HuH-7.5 (cell line): ENCODE data around the gene PBX1.

ENCODE experiments used
- DNase-seq: peaks from one replicate; pipeline ENCODE4 v3.0.0; 2011; ENCODE audit warnings: low spot score

The PBX1 gene

DNA sequence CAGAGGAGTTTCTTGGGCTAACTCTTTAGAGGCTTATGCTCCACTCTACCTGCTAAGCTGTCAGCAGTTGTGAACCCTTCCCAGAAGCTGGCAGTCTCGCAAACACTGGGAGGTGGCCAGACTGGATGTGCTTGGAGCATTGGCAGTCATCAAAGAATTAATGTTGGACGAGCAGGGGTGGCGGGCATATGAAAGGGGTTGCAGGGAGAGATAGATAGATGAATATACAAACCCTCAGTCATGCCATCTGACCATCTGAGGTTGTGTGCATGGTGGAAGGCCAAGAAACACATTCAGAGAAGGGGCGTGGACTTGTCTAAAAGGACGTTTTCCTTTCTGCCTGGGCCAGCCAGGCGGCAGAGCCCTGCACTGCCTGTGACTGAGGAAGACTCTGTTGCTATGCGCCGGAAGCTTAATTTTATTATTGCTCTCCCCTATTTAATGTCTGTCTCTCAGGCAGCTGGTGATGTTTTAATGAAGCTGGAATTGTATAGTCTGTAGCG, 164.4 kb downstream of the PBX1 start:
- no peak for DNase-seq

DNA sequence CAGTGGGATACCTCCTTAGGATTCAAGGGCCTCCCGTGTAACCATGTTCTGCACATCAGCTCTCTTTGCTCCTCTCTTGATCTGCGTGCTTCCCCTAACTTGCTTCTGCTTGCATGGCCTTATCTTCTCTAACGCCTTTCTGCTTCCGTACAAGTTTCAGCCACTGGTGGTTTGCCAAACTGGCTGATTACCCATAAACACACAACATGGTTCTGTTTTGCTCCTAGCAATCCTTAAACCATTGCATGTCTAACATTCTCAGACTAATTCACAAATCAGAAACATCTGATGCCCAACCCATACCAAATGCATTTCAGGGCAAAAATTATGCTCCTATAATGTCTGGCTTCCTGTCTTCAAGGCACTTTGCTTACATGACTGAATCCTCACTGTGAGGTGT, 166.4 kb downstream of the PBX1 start:
- no peak for DNase-seq

DNA sequence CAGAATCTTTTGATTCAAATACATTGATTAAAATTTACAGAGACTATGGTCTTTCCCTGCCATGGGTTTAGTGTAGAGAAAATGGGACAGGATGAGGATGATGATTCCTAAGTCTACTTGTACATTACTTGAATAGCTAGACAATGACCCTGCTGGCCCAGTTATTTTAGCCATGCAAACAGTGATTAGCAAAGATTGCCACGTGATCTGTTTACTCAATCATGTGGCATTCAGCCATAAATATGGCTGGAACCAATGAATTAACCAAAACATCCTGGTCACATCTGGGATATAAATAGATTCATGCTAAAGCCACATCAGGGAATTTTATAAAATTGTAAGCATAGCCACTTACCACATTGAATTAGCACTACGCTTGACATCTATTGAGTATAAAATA, 167.3 kb downstream of the PBX1 start:
- DNase-seq, result no peak

DNA sequence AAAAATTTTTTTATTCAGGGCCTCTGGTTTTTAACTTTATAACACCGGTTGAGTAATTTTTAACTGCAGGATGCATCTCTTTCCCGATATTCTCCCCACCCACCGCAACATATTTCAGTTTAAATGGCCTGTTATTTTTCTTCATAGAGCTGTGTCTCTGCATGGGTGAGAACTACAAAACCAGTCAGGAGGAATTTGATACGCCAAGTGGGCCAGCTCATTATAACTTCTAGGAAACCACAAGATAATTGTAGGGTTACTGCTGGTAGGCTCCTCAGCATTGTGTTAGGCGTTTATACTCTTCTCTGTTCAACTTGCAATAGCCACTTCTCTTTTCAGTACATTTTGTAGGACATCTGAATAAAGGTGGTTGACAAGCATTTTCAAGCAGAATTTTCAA, 169.7 kb downstream of the PBX1 start:
- no peak for DNase-seq

DNA sequence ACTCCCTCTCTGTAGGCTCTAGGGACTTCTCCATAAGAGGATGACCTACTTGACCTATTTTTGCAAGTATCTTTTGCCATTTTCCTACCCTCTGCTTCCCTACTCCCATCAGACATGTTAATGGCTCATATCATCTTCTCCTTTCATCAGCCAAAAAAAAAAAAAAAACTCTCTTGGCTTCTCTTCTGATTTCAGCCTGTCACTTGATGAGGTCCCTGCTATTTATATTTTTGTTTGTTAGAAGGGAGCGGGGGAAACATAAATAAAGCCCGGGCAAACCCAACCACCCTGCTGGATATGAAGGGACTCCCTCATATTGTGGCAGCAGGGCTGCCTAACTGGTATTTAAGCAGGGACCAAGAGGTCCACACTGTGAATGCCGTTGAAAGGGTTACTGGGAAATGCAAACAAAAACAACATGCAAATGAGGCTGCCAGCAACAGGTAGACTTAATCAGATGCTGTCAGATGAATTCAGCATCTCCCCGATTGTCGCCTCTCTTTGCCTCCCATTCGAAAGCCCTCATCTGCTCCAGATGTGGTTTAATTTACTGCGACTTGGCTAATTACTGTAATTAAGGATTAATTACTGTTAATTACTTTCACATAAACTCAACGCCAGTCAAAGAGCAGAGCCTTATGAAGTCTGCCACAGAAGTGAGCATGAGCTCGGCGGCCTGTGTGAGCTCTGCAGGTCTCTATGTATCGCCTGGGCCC, 172.3 kb downstream of the PBX1 start:
- DNase-seq, result no peak

DNA sequence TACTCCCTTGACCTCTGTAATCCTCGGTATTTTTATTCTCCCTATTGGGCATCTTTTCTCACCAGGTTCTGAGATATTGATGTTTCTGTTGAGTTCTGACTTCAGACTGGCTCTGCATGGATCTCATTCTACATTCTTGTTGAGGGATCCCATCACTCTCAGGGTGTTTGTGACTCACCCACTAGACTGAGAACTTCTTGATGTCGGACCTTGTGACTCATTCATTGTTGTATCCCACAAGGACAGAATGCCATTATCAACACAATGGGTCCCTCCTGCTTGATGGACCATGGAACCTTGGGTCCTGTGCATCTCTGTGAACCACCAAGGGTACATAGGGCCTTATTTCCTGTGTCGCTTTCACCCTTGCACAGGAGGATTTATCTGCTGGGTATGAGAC, 174.1 kb downstream of the PBX1 start:
- DNase-seq, result no peak

DNA sequence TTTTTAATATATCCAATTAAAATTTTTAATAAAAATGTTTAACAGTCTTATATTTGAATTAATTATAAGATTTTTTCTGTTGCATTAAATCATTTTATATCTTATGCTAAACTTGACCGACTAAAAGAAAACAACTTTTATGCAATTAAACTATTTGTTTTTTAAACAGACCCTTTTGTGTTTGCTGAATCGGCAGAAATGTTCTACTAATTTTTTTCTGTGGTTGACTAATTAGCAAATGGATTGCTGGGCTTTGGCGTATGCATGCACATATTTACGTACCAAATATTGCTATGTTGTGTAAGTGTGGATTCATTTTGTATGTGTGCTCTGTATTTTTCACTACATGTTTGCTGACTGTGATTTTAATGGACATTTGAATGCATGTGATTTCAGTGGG, 174.8 kb downstream of the PBX1 start:
- DNase-seq, result no peak

DNA sequence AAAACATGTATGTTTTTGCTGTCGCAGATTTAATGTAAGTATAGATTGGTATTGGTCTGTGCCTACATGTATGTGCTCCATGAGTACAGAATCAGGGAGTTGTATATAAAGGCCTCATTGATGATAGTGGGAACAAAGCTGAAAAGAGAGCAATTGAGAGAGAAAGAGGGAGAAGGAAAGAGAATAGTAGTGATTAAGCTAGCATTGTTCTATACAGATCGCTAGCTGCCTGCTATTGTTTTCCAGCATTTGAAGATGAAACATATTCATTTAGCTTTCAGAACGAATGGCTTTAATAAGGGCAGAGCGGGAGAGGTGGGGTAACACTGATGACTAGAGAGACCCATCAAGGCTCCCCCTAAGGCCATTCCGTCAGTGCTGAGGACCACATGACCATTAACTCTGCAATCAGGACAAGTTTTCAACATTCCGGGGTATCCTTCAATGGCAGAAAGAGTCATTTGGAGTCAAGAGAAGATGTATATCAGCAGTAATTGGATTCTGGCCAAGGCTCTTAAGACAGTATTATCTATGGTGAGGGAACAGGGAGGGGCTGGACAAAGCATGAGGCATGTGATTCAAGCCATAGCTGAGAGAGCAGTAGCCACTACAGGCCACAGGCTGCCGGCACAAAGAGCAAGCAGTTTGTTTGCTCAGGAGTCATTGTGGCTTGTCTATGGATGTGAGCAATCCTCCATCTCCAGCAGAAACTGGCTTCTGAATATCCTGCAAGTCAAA, 176.5 kb downstream of the PBX1 start:
- DNase-seq, result no peak

DNA sequence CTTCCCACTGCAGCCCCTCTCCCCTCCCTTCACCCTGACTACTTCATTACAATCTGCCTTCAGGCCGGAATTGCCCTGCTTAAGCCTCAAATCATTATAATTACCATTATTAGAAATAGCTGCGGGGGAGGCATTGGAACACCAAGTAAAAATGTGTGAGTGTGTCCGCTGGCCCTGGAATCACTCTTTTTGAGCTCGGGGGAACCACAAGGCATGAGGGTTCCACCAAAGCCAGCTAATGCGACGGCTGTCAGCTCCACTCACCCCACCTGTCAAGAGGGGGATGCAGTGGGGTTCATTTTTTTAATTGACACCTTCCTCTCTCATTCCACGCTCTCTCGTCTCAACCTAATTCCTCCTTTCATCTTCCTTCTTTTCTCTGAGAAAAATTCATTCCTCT, 177.2 kb downstream of the PBX1 start:
- no peak for DNase-seq

DNA sequence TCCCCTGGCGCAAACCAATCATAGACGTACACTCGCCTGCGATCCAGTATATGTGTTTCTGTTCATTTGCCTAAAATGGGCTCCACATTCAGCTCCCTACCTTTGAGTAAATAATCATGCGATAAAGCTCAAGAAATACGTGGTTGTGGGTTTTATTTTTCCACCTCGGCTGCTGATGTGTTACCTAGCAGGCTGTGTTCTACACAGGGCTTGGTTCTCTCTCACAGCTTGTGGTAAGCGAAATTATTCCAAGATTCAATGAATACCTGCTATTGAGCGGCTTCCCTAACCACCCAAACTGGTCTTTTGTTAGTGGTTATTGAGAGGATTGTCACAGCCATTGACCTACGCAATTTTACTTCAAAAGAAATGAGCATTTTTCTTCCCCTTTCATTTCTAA, 180.2 kb downstream of the PBX1 start:
- no peak for DNase-seq

DNA sequence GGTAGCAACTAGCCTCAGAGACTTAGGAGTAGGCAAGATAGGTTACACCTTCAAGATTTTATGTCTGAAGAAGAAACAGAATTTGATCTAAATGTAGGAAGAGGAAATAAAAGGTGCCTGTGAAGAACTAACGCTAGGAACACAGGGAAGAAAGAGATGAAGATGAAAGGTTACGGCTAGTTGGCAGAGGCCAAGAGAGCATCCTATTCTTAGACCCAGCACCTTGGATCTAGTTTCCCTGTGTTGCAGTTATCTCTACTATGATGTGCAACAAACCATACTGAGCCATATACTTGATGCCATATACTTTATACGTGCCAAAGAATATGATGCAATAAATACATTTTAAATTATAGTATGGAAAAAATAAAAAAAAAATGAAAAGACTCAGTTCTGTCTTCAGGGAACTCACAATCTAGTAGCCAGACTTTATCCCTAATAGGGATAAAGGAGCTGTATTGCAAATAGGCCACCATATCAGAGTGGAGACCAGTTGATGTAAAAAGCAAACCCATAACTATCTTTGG, 181.1 kb downstream of the PBX1 start:
- DNase-seq, result no peak

DNA sequence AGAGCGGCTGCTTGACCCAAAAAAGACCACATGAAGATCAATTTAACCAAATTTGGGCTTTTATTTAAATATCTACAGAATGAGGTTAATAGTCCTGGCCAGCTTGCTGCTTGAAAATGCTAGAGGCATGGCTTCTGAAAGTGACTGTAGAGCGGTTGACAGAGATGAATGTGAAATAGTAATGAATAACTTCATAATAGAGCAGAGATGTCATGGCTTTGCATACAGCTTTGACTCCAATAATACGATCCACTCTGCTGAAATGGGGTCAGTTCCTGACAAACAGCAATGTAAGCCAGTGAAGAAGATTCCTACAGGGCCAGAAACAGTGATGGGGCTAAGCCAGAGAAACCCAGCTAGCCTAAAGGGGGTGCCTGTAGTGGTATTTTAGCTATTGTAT, 183.8 kb downstream of the PBX1 start:
- no peak for DNase-seq

DNA sequence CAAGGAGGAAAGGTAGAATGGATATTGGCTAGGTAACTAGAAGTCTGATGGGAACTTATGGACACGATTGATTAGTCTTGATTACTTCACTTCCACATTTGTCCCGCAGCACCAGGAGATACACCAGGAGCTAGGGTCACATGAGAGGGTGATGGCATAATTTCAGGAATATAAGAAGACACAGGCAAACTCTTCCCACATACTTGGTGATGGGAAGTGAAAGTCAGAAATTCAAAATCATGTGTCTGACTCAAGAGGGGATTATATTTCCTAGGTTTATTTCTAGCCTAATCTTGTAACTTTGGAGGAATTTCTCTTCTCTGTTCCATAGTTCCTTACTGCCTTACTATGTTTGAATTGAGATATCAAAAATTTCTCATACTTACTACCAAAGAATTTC, 185.0 kb downstream of the PBX1 start:
- no peak for DNase-seq

DNA sequence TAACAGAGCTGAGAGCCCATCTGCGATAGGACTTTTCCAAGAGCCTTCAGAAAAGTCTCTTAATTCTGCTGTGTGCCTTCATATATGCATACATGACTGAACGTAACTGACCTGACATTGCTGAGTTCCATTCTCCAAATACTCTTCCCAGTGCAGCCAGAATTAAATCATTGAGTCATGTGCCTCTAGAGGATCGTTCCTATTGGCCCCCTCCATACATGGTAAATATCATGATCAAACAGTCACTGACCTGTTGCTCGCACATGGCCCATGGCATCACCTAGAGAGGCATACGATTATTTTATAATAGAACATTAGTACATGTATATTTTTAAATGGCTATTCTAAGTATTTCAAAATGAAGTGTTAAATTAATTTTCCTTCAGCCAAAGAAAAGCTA, 186.8 kb downstream of the PBX1 start:
- no peak for DNase-seq

DNA sequence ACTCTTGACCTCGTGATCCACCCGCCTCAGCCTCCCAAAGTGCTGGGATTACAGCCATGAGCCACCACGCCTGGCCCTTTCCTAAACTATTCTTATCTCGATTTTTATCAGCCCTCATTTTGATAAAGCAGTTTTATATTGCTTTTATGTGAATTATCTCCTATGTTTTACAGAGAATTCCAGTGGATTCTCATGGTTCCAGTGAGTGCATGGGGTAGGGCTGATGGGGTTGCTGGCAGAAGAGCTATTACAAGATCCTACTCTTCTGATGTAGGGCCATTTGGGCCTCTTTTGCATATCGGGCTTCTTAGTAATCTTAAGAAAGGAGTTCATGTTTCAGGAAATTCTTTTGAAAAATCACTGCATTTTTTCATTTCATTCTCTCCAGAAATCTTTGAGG, 187.6 kb downstream of the PBX1 start:
- no peak for DNase-seq

DNA sequence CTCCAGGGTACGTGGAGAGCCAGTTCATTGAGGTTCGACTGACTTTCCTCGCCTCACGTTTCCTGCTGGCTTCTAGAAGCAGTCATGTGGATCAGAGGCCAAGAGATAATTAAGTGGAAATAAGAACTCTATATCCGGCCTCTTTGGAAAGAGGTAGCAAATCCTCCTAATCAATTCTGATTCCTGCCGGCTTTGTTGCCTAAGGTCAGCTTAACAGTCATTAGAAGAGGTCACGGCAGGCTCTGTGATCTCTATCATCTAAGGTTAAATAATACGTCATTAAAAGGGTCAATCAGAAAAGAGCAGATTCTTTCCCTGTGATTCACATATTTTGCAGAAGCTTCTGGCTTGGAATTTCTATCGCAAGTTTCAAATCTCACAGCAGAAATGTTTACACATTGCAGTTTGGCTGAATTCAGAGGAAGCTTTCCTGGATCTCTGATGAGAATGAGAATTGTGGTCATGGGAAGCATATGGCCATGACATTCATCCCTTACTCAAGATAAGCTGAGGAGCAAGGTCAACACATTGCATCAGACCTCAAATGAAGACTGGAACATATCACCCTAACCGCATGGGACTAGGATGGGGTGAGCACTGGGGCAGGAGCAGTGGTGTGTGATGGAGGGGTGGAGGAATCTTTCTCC, 189.4 kb downstream of the PBX1 start:
- no peak for DNase-seq

DNA sequence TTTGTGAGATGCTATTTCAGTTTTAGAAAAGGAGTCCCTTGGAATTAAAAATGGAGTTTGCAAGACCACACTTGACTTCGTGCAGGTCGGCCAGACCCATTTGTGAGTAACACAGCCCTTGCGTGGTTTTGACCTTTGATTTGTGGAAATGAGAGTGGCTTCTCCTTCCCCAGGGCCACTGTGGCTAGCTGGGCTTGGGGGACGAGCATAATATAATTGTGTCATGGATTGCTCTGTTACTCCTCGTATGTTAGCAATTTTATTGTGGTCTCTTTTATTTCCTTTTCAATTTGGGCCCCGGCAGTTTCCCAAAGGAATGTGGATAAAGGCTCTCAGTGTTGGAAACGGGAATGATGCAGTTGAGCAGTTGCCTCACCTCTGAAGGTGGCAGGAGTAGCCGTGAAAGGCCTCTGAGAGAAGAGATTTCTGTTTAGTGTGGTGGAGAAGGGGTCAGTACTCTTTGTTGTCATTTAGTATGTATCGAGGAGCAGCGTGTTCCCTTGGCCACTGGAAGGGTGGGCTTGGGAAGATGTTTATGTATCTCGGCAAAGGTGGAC, 194.6 kb downstream of the PBX1 start:
- no peak for DNase-seq

DNA sequence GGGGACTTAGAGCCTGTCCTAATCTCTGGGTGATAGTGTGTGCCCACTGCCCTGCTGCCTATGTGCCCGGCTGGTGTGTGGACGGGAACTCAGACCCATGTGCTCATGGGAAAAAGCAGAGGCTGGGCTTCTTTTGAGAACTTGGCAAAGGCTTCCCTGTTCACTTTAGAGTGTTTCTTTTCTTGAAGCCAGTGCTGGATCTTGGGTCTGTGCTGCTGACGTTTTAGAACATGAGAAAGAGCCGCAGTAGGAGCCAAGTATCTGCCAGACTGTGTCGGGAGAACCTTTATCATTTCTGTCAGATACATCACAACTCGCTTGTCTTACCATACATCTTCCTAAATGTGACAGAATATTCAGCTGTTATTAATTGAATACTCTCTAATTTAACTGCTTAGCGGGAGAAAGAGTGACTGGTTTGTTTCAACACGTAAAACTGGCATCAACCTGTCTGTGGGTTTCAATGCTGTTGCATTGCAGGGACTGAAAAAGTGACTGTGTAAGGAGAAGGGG, 195.2 kb downstream of the PBX1 start:
- DNase-seq, result no peak

DNA sequence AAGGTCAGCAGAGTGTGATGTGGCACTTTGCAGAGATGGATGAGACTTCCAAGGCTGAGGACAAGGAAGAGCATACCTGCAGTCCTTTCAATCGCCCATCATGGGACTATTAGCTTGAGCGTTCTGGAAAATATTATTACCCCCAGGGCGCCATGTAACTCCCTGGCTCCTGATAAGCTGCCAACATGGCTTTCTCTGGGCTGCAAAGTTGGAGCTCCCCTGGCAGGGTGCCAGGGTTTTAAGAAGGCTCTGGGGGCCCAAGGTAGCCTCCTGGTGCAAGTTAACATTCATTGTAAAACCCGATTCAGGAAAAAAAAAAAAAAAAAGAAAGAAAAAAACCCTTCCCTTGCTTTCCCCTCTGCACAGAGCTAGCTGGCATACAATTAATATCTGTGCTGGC, 196.7 kb downstream of the PBX1 start:
- DNase-seq, result no peak

DNA sequence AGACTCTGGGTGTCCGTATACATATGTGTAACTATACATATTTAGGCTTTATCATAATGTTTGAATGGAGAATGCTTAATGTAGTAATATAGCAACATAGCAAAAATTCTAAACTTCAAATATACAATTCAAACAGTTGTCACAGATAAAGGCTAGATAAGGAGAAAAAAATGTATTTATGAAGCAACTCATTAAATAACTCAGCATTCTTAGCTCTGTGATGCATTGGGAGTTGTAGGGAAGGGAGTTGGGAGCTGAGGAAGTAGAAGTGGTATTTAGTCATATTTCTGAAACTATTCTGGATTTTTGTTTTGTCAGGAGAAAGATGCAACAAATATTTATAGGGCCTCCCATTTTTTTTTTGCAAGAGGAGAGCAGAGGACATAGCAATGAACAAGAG, 197.8 kb downstream of the PBX1 start:
- no peak for DNase-seq

DNA sequence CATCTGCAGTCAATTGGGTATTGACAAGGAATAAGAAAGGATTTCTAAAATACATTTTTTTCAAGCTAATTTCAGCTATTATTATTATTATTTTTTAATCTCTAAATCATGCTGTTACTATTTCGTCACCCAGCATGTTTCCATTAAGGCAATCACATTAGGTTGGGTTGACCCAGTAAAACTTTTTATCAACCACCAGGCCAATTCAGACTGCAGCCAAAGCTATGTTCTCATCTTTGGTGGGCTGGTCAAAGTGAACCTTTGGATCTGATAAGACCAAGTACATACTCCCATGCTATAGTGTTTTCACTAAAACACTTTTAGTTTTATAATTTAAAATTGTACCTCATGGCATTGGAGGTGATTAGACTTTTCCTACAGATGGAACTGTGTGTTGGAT, 198.6 kb downstream of the PBX1 start:
- DNase-seq, result no peak

DNA sequence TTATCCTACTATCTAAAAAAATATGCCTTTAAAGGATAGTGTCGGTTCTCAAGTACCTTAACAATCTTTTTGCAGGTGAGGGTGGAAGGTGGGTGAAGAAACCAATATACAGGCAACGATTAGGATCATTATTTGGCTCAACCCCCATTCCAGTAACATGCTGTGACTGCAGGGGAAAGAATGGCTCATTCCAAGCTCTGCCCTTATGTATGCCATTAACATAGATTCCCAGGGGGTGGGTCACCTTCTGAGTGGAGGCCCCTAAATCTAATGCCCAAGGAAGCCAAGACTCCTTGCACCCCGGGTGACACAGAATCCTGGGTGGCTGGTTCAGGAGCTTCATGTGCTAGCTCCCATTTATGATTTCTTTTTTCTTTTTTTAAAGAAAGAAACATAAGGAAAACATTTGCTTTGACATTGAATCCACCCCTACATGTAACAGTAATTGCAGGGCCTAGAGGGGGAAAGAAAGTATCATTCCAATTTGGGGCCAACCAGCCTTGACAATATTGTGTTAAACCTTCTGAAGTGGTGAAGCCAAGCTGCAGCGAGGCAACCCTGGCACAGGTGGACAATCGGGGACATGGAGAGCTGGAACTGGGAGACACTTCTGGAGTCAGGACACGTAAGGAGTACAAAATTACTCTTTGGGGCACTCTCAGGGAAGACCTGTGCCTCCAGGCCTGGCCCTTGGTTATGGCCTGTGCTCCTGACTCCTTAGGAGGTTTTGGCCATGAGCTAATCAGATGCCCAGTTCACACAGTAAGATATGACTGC, 200.3 kb downstream of the PBX1 start:
- DNase-seq, result no peak
